Ishikawa (cell line): ENCODE results near the gene CFAP45.

ENCODE experiments used
- CEBPB ChIP-seq: IDR thresholded peaks from 2 replicates; pipeline ENCODE4 v1.6.1; 2012
- RAD21 ChIP-seq: IDR thresholded peaks from 2 replicates; pipeline ENCODE4 v1.6.1; 2012; ENCODE audit warnings: low read depth
- TAF1 ChIP-seq: IDR thresholded peaks from 2 replicates; pipeline ENCODE4 v1.6.1; 2012; ENCODE audit warnings: low read depth, mild to moderate bottlenecking
- ZBTB7A ChIP-seq: IDR thresholded peaks from 2 replicates; pipeline ENCODE4 v1.6.1; 2012; ENCODE audit warnings: low read depth

- TF ChIP-seq TAF1 (no peak), ZBTB7A (no peak), CEBPB (no peak), RAD21 (no peak)
Observed at GRCh38 chr1:159862031-159862430, 37.9 kb downstream of the CFAP45 start.
